Activated CD4-positive, alpha-beta T cell treated with anti-CD3 and anti-CD28 coated beads, Interleukin-2, Interleukin-6, amounts not matched to agents 100 ng/mL and 50 ng/mL, durations not matched to agents 16 hours and 8 hours (primary cell): ENCODE data around the gene CDH4.

ENCODE experiments used
- DNase-seq: peaks from one replicate; pipeline ENCODE4 v3.0.0-alpha.2; 2020

CDH4 gene

DNA sequence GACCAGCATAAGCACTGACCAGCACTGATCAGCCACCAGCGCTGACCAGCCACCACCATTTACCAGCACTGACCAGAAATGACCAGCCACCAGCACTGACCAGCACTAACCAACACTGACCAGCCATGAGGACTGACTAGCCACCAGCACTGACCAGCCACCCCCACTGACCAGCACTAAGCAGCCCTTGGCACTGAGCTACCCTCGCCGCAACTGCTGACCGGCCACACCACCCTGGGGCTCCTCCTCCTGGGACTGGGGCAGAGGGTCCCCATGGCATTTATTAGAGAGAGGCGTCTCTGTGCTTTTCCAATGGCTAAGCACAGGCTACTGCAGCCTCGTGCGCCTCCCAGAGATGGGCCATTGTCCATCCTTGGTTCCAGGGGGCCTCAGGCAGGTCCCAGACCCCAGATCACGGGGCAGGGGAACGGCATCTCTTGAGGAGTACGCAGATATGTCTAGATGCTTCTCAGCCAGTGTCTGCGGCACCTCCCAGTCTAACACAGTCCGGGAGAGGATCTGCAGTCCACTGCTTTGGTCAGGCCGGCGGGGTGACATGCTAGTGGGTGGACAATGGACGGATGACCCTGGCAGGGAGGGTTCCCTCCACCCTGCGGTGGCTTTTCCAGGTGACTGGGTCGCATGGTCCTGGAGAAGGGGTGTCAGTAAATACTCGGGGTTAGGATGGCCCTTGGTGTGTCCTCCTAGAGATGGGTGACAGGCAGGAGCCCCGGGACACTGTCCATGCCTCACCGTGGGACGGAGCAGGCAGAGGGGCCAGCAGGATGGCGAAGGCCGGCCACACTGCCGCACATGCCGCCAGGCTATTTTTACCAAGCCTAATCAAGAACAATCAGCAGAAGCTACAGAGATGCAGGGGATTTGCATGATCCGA is 645.6 kb downstream of the CDH4 start:
- DNase-seq = no peak

DNA sequence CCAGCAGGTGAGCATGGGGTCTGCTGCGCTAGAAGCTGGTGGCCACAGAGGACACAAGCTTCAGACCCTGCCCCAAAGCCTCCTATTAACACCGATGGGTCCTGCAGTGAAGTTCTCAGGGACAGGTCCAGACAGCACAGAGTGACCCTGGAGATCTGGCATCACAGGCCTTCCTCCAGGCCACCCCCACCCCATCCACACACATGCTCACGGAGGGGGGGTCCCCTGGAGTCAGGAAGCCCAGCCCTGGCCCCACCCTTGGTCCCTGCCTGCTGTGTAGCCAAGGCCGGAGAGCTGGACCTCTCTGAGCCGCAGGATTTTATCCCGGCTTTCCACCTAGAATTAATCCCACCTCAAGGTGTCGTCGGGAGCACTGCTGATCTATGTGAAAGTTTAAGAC is 646.3 kb downstream of the CDH4 start:
- DNase-seq = no peak

DNA sequence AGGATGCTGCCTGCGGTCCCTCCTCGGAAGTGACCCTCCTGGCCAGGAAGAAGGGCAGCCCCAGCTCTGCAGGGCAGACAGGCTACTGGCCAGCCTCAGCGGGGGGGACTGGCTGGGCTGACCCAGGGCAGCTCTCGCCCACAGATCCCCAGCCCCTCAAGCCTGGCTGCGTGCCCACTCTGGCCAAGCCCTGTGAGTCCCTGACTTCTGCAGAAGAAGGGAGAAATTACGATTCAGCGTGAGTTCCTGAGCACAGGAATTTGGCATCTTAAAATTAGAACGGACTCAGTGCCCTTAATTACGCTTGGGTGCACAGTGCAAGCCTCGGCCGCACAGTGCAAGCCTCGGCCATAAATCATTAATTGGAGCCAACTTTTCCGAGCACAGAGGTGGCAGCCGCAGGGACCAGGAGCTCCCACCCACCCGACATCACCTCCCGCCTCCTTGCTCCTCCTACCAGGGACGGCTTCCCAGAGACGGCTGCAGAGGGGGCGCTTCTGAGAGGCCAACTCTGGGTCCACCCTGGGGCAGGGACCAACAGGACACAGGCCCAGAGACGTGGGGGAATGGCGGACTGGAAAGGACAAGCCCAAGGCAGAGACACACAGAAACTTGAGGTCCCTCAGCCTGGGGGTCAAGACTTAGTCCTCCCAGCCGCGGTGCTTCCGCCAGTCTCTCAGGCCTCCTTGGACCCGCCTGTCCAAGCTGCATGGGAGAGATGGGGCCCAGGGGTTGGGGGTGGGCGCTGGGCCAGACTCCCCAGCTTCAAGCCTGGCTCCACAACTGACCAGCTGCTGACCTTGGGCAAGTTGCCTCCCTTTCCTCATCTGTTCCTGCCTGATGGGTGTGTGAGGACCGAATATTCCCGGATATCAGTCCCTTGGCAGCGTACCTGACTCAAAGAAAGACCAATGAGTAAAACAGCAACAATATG is 648.2 kb downstream of the CDH4 start:
- no peak for DNase-seq

DNA sequence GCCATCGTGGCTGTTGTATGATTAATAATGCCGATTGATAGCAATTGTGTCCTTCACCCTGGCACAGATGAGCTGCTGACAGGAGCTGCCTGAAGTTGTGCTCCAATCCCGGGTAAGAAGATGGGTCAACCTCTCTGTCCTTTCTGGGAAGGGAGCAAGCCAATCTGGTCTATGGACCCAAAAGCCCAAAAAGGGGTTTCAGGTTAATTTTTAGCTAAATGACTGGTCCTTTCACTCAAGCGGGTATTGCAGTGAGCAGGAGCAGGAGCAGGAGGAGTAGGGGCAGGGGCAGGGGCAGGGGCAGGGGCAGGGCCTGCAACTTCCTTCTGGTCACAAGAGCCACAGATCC is 648.9 kb downstream of the CDH4 start:
- no peak for DNase-seq

DNA sequence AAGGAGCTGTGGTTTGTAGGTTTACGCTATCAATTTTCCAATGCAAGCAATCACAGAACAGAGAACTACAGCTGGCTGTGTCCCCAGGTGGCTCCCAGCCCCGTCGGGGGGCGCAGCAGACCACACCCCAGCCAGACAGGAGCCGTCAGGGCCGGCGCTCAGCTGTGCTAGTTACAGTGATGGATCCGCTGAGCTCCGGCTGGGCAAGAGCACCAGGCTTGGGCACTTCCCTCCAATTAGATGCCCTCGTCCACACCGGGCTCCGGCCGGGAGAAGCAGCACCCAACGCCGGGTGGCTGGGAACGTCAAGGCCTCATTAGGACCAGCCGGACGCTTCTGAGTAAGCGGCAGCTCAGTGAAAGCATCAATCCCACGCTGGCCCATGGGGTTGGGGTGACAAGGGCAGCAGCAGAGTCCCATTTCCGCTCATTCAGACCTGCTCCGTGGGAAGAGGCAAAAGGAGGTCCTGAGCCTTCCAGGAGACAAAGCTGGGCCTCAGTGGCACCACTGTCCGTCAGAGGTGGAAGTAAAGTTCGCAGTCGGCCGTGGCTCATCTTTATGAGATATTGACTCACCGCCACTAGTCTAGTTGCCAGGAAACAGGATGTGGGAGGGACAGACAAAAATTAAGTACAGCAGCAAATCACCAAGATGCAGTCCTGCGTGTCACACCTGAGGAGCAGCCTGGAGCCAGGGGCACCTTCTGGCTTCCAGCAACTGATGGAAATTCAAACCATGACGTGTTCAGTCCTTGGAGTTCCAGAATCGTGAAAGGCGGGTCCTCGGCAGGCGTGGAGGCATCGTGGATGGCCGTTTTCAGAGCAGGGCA is 649.5 kb downstream of the CDH4 start:
- DNase-seq = peak; percentile 8

DNA sequence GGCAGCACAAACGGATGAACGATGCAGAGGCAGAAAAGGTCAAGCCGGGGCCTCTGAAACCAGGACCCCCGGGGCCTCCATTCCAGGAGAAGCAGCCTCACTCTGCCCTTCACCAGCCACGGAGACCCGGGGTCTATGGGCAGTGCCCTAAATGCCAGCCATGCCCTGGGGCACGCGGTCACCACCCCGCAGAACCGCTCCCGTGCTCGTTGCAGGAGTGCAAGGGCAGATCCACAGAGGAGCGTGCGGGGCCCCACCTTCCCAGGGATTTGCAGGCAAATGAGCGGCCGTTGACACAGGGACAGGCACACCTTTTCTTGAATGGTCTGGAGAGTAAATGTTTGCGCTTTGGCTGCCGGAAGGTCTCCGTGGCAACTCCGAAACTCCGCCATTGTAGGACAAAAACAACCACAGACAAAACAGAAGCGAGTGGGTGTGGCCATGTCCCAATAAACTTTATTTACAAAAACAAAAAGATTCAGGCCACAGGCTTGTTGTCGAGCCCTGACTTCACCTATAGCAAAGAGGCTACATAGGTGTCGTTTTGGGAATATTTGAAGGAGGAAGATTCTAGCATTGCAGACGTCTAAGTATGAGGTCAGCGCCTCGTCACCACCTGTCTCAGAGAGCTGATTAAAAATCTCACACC is 650.3 kb downstream of the CDH4 start:
- no peak for DNase-seq

DNA sequence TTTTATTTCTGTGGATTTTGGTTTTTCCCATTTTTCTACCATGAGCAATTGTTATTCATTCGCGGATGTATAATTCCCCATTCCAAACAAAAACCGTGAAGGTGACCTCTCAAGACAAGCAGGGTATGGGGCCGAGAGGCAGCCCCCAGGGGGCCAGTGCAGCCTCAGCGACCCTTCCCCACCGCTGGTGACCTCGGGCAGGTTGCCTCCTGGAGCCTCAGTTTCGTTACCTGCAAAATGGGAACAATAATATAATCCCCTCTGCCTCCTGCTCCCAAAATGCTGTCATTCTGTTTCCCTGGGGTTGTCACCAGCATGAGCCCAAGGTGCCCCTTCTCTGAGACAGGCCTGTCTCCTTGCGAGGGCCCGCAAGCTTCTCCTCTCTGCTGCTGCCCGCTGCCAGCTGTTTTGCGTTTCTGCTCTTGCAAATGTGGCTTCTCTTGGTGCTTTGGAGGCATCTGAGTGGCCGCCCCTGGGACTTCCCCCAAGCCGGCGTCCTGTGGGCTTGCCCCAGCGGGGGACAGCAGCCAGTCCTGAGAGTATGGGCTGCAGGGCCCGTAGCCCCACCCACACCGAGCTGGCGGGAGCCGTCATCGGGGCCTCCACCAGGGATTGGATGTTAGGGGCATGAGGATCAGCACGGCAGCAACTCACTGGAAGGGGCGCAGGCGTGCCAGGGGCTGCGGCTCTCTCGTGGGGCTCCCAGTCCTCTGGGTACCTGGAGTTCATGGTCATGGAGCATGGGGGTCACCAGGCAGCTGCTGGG is 651.7 kb downstream of the CDH4 start:
- no peak for DNase-seq

DNA sequence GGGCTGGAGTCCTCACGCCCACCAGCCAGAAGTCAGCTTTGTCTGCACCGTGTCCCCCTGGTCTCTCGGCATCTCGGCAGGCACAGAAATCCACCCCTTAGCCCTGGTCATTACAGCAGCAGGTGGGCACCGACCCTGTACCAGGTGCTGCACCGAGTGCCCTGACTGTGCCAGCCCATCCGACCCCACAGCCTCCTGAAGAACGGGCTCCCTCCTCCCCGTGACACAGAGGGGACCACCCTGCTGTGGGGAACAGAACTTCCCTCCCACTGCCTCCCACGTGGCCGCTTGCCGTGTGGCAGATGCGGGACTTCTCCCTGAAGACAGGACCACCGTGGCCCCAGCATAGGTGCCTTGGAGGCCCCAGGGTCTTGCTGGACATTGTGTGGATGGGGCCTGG is 652.4 kb downstream of the CDH4 start:
- no peak for DNase-seq

DNA sequence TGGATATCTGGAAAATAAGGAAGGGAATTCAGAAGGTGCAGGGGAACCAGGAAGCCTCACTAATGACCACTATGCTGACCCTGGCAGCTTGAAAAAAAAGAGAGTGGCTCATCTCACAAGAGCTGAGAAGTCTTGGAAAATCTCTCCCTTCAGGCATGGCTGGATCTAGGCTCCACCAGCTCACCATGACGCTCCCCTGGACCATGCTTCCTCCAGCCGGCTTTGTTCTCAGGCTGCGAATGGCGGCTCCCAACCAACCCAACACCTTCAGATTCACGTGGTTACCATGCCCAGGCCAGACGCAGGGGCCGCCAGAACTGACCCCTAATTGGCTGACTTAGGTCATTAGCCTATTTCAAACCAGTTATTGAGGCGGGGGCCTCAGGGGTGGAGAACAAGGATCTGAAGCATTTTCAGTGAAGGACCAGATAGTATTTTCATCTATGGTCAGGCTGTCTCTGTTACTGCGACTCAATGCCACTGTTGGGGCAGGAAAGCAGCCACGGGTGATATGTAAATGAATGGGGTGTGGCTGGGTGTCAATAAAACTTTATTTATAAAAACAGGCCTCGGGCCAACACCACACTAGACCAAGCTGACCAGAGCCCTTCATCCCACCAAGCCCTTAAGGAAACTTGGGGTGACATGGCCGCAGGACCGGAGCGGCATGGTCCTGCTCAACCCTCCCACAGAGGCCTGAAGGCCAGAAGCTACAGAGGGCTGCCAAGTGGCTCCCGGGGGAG is 653.9 kb downstream of the CDH4 start:
- no peak for DNase-seq

DNA sequence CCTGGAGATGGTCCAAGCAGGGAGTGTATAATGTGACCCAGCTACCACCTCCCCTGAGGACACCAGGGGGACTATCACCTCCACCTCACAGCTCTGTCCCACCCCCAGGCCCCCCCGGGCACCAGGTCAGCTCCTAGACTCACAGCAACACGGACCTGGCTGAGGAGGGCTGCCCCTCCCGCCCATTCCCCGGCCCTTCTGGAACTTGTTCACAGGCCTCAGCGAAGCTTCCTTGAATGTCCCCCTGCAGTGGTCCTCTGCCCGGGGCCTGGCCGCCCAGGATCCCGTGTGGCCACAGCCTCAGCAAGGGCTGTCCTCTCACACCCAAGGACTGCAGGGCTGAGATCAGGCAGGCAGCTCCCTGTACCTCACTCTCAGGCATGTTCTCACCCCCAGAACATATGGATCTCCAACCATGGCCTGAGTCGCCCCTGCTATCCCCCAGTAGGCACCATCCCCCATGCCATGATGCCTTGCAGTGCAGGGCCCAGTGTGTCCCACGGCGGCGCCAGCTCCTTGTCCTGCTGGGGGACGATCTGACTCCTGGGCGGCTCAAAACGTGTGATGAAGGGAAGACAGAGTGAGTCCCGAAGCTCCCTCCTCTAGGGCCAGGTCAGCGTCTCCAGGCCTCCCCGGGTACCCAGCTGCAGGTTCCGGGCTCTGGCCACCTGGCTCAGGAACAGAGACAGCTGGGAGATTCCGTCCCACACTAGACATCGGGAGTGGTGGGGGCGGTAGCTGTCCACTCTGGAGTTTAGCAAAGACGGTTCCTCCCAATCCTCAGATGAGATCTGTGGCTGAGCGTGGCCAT is 655.2 kb downstream of the CDH4 start:
- no peak for DNase-seq

DNA sequence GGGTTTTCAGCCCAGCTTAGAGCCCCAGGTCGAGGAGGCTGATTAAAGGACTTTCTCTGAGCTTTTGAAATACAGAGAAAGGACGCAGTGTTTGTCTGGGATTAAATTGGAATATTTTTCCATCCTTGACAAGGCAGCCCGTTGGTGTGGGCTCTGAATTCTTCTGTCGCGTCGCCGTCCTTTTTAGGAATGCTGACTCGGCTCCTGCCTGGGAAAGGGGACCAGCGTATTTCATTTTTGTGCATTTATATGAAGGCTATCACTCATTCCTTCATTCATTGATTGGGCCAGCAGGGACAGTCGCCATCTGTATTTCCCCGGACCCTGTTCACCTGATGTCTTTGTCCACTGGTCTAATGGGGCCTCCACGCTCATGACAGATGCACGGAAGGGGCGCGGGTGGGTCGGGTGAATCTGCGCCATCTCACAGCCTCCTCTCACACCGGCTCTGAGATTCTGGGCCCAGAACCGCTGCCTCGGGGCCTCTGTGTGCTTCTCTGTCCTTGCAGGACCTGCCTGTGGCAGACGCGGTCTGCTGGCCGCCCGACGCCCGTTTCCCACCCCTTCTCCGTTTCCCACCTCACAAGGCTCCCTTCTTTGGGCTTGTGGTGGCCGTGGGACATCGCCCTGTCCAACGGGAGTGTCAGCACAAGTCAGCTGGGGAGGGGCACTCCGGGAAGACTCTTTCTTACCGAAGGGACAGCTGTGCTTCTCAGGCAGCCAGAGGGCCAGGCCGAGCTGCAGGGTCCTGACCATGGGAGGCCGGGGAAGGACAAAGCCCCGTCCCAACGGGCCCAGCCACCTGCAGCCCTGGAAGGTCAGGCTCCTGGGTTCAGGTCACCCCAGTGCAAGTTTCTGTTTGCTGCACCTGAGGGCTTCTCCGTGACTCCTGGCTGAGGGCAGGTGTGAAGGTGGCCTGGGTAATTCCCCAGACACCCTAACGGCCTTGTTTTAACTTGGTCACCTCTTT is 656.3 kb downstream of the CDH4 start:
- DNase-seq = no peak

DNA sequence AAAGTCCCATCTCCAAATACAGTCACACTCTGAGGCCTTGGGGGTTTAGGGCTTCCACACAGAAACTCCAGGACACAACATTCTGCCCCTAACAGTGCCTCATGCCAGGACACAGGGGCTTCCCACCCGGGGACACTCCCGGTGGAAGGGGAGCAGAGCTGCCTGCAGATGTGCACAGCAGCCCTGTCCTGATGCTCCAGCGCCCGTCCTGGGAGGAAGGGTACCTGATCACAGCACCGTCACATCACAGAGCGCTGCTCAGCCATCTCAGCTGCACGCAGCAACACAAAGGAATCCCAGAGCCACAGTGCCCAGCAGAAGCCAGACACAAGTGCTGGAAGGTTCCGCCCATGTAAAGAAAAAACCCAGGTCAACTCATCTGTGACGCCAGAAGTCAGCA is 657.0 kb downstream of the CDH4 start:
- no peak for DNase-seq

DNA sequence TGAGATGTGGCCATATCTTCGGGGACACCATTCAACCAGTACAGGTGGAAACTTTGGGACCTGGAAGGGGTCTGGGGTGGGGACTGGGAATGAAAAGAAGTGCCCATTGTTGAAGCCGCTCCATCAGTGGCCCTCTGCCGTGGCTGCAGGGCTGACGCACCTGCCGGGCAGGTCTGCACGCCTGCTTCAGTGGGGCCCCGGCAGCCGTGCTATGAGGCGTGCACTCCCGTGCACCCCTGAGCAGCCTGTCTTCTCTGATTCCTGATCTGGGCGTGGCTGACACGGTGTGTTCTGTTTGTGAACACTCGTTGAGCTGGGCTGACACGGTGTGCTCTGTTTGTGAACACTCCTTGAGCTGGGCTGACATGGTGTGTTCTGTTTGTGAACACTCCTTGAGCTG is 657.8 kb downstream of the CDH4 start:
- DNase-seq = no peak

DNA sequence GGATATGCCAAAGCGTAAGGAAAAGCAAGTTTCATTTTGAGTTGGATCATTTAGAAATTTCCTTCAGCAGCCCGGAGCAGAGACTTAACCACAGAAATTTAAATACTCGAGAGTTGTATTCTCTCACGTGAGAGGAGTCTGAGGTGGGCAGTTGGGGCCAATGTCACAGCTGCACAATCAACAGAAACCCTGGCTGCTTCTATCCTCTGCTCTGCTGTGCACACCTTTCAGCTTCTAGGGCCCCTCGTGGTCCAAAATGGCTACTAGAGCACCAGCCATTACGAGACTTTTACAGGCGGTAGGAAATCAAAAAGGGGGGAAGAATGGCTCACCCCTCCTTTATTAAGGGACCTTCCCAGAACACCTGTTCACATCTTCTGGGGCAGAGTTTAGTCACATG is 659.8 kb downstream of the CDH4 start:
- no peak for DNase-seq

DNA sequence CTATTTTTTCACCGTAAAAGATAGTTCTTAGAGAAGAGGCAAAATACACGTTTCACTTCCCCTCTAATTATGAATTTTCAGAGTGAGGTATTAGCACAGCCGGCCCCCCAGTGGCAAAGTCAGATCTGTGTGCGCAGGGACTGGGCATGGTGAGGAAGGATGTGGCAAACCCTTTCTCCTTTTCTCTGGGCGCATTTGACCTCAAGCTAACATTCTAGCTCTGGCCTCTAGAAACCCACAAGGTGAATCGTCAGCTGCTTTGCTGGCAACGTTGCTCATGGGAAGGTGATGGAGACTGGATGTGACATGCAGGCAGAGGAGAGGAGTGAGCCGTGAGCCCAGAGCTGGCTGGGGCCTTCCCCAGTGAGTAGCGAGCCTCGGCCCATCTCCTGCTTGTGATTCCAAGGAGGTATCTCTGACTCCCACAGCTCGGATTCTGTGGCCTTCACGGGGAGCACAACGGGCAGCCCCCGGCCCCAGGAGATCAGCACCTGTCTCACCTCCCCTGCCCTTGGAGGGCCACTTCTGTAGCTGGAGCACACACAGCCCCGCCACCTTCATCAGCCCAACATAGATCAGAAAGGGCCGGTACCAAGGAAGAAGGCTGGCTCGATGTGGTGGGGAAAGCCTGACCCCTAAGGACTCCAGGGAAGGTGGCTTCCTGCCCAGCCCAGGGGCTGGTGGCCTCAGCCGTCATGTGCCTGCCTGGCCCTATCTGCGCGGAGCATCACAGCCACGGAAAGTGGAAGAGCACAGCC is 660.8 kb downstream of the CDH4 start:
- peak; percentile 31 for DNase-seq

DNA sequence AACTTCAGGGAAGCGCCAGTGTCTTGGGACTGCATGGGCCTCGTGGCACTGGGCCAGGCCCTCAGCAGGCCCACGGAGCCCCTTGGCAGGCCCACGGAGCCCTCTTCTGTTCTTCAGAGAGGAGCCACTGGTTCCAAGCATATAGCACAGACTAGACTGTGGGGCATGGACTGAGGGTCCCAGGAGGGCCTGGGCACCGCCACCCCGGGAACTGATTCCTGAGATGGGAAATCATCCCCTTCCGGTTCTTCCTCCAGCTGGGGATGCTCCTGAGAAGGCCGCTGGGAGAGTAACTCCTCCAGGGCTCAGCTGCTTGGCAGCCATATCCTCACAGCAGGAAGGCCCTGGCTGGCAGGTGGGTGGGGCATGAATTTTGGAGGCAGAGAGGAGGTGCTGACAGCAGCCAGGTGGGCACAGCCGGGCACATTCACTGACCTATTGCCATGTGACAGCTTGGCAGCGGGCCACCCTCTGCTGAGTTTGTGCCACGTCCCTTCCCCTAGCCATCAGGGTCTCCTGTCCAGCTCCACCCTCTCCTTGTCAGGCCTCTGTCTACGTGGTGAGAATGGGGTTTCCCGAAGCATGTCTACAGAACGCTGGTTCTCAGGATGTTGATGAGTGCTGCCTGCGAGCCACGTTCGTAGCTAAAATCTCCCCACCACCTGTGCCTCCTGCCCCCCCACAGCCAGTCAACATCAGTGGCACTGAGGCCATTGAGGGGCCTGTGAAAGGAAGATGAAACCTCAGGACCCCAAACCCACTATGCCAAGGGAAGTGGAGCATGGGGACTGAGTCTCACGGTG is 661.6 kb downstream of the CDH4 start:
- DNase-seq = no peak

DNA sequence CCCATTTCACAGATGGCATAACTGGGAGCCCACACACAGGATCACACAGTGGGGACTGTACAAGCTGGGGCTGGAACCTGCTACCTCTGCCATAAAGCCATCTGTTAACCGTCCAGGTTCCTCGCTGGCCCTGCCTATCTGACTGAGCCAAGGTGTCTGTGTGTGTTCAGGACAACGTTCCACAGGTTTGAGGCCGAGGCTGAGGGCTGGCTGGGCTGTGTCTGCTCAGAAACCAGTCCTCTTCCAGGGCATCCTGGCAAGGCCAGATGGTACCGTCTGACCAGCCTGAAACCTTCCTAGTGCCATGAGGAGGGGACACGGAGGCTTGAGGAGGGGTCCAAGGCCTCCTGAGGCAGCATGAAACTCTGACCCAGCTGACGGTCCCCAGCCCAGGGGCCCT is 663.0 kb downstream of the CDH4 start:
- DNase-seq = no peak
